ENCODE data around the gene ODF4. TPM values are rescaled to one million over a fixed set of nuclear protein-coding genes. Genes with fewer than 3 reads are reported as not detected.
A peak's percentile ranks its signal among the peaks of the same experiment; 100 is the strongest.

ODF4 gene
- total RNA-seq, 3 donors from 2014 or later (not counting 1 experiment from before 2014, with no cell fraction given) = not detected

GRCh38 chr17:8326511-8327302, 12.9 kb upstream of the ODF4 start:
- peaks cover 14 to 33% of the 10 kb centered on the region in 2 donors for H3K27me3 Mint-ChIP-seq (ENCODE audit: low read depth in 2 of 2)
- H3K36me3 Mint-ChIP-seq = no peaks in the 10 kb centered on the region
- H3K9me3 Mint-ChIP-seq = no peaks in the 10 kb centered on the region
- TF ChIP-seq CTCF (IDR thresholded peaks at IDR 0.05) = no peak
- intact Hi-C loops (cut with micrococcal nuclease) = no loop called here
- Histone ChIP-seq H3K9me3 (ENCODE audit: control insufficient read depth, insufficient read depth, low read length) (no peaks in the 10 kb centered on the region), H3K4me1 (ENCODE audit: control insufficient read depth, insufficient read depth, low read length) (peaks cover 17% of the 10 kb centered on the region), H3K27me3 (ENCODE audit: control insufficient read depth, insufficient read depth, low read length) (peaks cover 14% of the 10 kb centered on the region), H3K27ac (ENCODE audit: low read length) (no peak overlapping the region), H3K4me3 (ENCODE audit: low read length) (peak overlapping the region; percentile 17), H3K36me3 (ENCODE audit: control insufficient read depth, insufficient read depth, low read length) (no peaks in the 10 kb centered on the region)
- peaks cover 13% of the 10 kb centered on the region in 2 donors for H3K4me1 Mint-ChIP-seq
- ATAC-seq (peak; percentile 42 to 75 (median 54)), DNase-seq (peak in 1 of 2 donors; percentile 42)
- peak overlapping the region; percentile 68 for H3K4me3 Mint-ChIP-seq
- 1% methylated on average over 48 of the region's 48 CpGs for WGBS (ENCODE audit: insufficient coverage)
- H3K27ac Mint-ChIP-seq = peak overlapping the region in 1 of 2 donors; percentile 56

GRCh38 chr17:8327303-8327649, 12.4 kb upstream of the ODF4 start:
- Histone ChIP-seq H3K4me1 (ENCODE audit: control insufficient read depth, insufficient read depth, low read length) (peaks cover 17% of the 10 kb centered on the region), H3K27ac (ENCODE audit: low read length) (no peak overlapping the region), H3K27me3 (ENCODE audit: control insufficient read depth, insufficient read depth, low read length) (peaks cover 14% of the 10 kb centered on the region), H3K9me3 (ENCODE audit: control insufficient read depth, insufficient read depth, low read length) (no peaks in the 10 kb centered on the region), H3K4me3 (ENCODE audit: low read length) (peak overlapping the region; percentile 17), H3K36me3 (ENCODE audit: control insufficient read depth, insufficient read depth, low read length) (no peaks in the 10 kb centered on the region)
- peak overlapping the region; percentile 67 for H3K4me3 Mint-ChIP-seq
- no peaks in the 10 kb centered on the region for H3K9me3 Mint-ChIP-seq
- no peaks in the 10 kb centered on the region for H3K36me3 Mint-ChIP-seq
- H3K27ac Mint-ChIP-seq = peak overlapping the region in 1 of 2 donors; percentile 56
- WGBS (ENCODE audit: insufficient coverage) = 25% methylated on average over 25 of the region's 25 CpGs
- peaks cover 13% of the 10 kb centered on the region in 2 donors for H3K4me1 Mint-ChIP-seq
- no peak for TF ChIP-seq CTCF (IDR thresholded peaks at IDR 0.05)
- intact Hi-C loops (cut with micrococcal nuclease) = no loop called here
- ATAC-seq (peak in 1 of 3 donors; percentile 7), DNase-seq (no peak)
- H3K27me3 Mint-ChIP-seq (ENCODE audit: low read depth in 2 of 2) = peaks cover 14 to 32% of the 10 kb centered on the region in 2 donors

- ATAC-seq (no peak), DNase-seq (no peak)
- H3K36me3 ChIP-seq (ENCODE audit: control insufficient read depth, insufficient read depth, low read length) = no peaks in the 10 kb centered on the region
- Mint-ChIP-seq H3K9me3 (no peaks in the 10 kb centered on the region), H3K27ac (no peak overlapping the region), H3K4me1 (no peaks in the 10 kb centered on the region), H3K36me3 (no peaks in the 10 kb centered on the region), H3K27me3 (ENCODE audit: low read depth in 2 of 2) (peaks cover 0 to 5% of the 10 kb centered on the region in 2 donors), H3K4me3 (no peak overlapping the region)
- no peak overlapping the region for H3K4me3 ChIP-seq (ENCODE audit: low read length)
- no peak overlapping the region for H3K27ac ChIP-seq (ENCODE audit: low read length)
- H3K27me3 ChIP-seq (ENCODE audit: control insufficient read depth, insufficient read depth, low read length) = peaks cover 4% of the 10 kb centered on the region
- H3K4me1 ChIP-seq (ENCODE audit: control insufficient read depth, insufficient read depth, low read length) = peaks cover 4% of the 10 kb centered on the region
- intact Hi-C loops (cut with micrococcal nuclease) = no loop called here
- TF ChIP-seq CTCF (IDR thresholded peaks at IDR 0.05) = no peak
- WGBS (ENCODE audit: insufficient coverage) = 82% methylated on average over 2 of the region's 2 CpGs
- no peaks in the 10 kb centered on the region for H3K9me3 ChIP-seq (ENCODE audit: control insufficient read depth, insufficient read depth, low read length)
These were observed 7.5 kb upstream of the ODF4 start for GRCh38 chr17:8332128-8332527.
